ENCODE results near the gene PLCB1.

DNA sequence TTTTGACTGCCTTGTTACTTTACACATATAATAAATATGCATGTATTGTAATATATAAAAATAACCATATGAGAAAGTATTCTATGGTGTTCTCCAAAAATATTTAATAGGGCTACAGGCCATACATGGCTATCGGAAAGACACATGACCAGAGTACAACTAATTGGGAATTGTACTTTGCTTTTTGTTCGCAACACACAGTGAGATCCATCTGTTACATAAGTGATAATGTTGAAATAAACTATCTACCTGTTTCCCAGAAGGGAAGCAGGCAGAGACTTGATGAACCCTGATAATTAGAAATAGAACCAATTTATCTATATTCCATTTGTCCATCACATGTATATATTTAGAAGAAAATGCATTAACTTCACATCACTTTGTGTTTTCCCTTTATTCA, 592.8 kb downstream of the PLCB1 start:
- TF ChIP-seq EZH2 (IDR thresholded peaks at IDR 0.05; ENCODE audit: low read length) = no peak
- TF ChIP-seq, protein P1, sequence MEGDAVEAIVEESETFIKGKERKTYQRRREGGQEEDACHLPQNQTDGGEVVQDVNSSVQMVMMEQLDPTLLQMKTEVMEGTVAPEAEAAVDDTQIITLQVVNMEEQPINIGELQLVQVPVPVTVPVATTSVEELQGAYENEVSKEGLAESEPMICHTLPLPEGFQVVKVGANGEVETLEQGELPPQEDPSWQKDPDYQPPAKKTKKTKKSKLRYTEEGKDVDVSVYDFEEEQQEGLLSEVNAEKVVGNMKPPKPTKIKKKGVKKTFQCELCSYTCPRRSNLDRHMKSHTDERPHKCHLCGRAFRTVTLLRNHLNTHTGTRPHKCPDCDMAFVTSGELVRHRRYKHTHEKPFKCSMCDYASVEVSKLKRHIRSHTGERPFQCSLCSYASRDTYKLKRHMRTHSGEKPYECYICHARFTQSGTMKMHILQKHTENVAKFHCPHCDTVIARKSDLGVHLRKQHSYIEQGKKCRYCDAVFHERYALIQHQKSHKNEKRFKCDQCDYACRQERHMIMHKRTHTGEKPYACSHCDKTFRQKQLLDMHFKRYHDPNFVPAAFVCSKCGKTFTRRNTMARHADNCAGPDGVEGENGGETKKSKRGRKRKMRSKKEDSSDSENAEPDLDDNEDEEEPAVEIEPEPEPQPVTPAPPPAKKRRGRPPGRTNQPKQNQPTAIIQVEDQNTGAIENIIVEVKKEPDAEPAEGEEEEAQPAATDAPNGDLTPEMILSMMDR (optimal IDR thresholded peaks at IDR 0.05 in 1 of 3, IDR thresholded peaks at IDR 0.05 in 1 of 3, conservative IDR thresholded peaks at IDR 0.05 in 1 of 3; ENCODE audit: extremely low read depth in 1 of 3, insufficient read depth in 2 of 3, low read length in 3 of 3) = no peak

All from keratinocyte (primary cell).